H1 (cell line): ENCODE measurements around the gene AIPL1. TPM values are rescaled to one million over a fixed set of nuclear protein-coding genes. Genes with fewer than 3 reads are reported as not detected.
A peak's percentile ranks its signal among the peaks of the same experiment; 100 is the strongest.

Experiments
- BACH1 ChIP-seq: IDR thresholded peaks from 2 replicates; pipeline ENCODE4 v1.6.1; 2012; ENCODE audit warnings: low read length, improper control_type of control experiment
- EP300 ChIP-seq, 2 experiments: IDR thresholded peaks; 1 replicate in 1 of 2; 2 replicates in 1 of 2; pipeline ENCODE4 v1.6.1; 2011 to 2012; ENCODE audit warnings: low read depth in 2 of 2, low read length in 2 of 2, mild to moderate bottlenecking in 2 of 2, borderline replicate concordance in 1 of 2, inconsistent platforms in 1 of 2, moderate library complexity in 1 of 2
- GTF2F1 ChIP-seq: IDR thresholded peaks from 2 replicates; pipeline ENCODE4 v1.6.1; 2012; ENCODE audit warnings: low read depth, low read length, improper control_type of control experiment, borderline replicate concordance
- HDAC6 ChIP-seq: IDR thresholded peaks from one replicate; pipeline ENCODE4 v1.7.1; 2012; ENCODE audit warnings: low read depth, mild to moderate bottlenecking, inconsistent platforms, low read length, moderate library complexity
- JUN ChIP-seq: IDR thresholded peaks from 2 replicates; pipeline ENCODE4 v1.6.1; 2011; ENCODE audit warnings: low read depth, mild to moderate bottlenecking, improper control_type of control experiment, low read length
- KDM1A ChIP-seq: fragments of 200-600, 300-600 bp; sonication (generic); IDR thresholded peaks from 2 replicates; pipeline ENCODE4 v1.7.1; 2016; ENCODE audit warnings: mild to moderate bottlenecking, low read length, borderline replicate concordance
- KDM5A ChIP-seq: fragments of 200-600 bp; IDR thresholded peaks from 2 replicates; pipeline ENCODE4 v1.7.1; 2012; ENCODE audit warnings: mild to moderate bottlenecking, low read length, inconsistent platforms, mixed read lengths
- PHF8 ChIP-seq: fragments of 200-600 bp; sonication (generic); conservative IDR thresholded peaks from 2 replicates; pipeline ENCODE4 v1.7.1; 2012; ENCODE audit warnings: low read depth, mild to moderate bottlenecking, inconsistent platforms, low read length, moderate library complexity
- POLR2AphosphoS5 ChIP-seq: IDR thresholded peaks from 2 replicates; pipeline ENCODE4 v1.6.1; 2011; ENCODE audit warnings: low read depth, low read length
- RBBP5 ChIP-seq: IDR thresholded peaks from 2 replicates; pipeline ENCODE4 v1.7.1; 2012; ENCODE audit warnings: low read depth, mild to moderate bottlenecking, inconsistent platforms, low read length, moderate library complexity, borderline replicate concordance
- SP1 ChIP-seq: IDR thresholded peaks from 2 replicates; pipeline ENCODE4 v1.6.1; 2011; ENCODE audit warnings: low read depth, low read length
- SP4 ChIP-seq: IDR thresholded peaks from 2 replicates; pipeline ENCODE4 v1.6.1; 2012; ENCODE audit warnings: low read length, inconsistent platforms
- SRF ChIP-seq: IDR thresholded peaks from 2 replicates; pipeline ENCODE4 v1.6.1; 2011; ENCODE audit warnings: mild to moderate bottlenecking, low read depth, low read length, moderate library complexity
- TAF7 ChIP-seq: optimal IDR thresholded peaks from 2 replicates; pipeline ENCODE3; 2011; ENCODE audit warnings: low read depth, mild to moderate bottlenecking, inconsistent platforms, low read length, moderate library complexity, borderline replicate concordance
- TBP ChIP-seq: IDR thresholded peaks from 2 replicates; pipeline ENCODE4 v1.6.1; 2011; ENCODE audit warnings: low read depth, low read length, improper control_type of control experiment
- TCF12 ChIP-seq: IDR thresholded peaks from 2 replicates; pipeline ENCODE4 v1.6.1; 2011; ENCODE audit warnings: low read depth, mild to moderate bottlenecking, low read length
- TEAD4 ChIP-seq: IDR thresholded peaks from 2 replicates; pipeline ENCODE4 v1.6.1; 2012; ENCODE audit warnings: low read depth, low read length, inconsistent platforms, mixed read lengths
- USF2 ChIP-seq: IDR thresholded peaks from 2 replicates; pipeline ENCODE4 v1.6.1; 2011; ENCODE audit warnings: low read length, improper control_type of control experiment
- YY1 ChIP-seq: IDR thresholded peaks from 2 replicates; pipeline ENCODE4 v1.6.1; 2011; ENCODE audit warnings: low read depth, mild to moderate bottlenecking, low read length
- polyA plus RNA-seq, 7 experiments: library from polyadenylated mRNA; depleted of rRNA in 3 of 7; stranded (reverse) in 5 of 7; unstranded in 2 of 7; fragments of >200 nt in 5 of 7; fragments of 200-250 nt in 2 of 7; gene quantifications; 1 replicate in 5 of 7; 2 replicates in 1 of 7; 4 replicates in 1 of 7; pipeline versions ENCODE4 v1.2.1 to v1.2.3, GENCODE V29; 2011 to 2013; ENCODE audit warnings: missing spikeins in 2 of 7, mixed read lengths in 2 of 7
- total RNA-seq: library from RNA; stranded (reverse); fragmentation: NEBNext Ultra II Directional; extraction: Animal tissue kit (Norgen Biotek cat#: 25700); gene quantifications from 2 replicates; pipeline ENCODE4 v1.2.1, GENCODE V29; 2021
- TF ChIP-seq, protein P1 (sequence below): IDR thresholded peaks from 2 replicates; pipeline ENCODE4 v1.6.1; 2012; ENCODE audit warnings: low read length, inconsistent platforms
- TF ChIP-seq, protein P2 (sequence below): IDR thresholded peaks from 2 replicates; pipeline ENCODE4 v1.6.1; 2012; ENCODE audit warnings: inconsistent platforms

AIPL1 gene
- total and polyA plus RNA-seq, 2 of the 8 experiments (the other 6 are each of a cell fraction or from before 2014, with no cell fraction given): 0.56 to 0.71 TPM

DNA sequence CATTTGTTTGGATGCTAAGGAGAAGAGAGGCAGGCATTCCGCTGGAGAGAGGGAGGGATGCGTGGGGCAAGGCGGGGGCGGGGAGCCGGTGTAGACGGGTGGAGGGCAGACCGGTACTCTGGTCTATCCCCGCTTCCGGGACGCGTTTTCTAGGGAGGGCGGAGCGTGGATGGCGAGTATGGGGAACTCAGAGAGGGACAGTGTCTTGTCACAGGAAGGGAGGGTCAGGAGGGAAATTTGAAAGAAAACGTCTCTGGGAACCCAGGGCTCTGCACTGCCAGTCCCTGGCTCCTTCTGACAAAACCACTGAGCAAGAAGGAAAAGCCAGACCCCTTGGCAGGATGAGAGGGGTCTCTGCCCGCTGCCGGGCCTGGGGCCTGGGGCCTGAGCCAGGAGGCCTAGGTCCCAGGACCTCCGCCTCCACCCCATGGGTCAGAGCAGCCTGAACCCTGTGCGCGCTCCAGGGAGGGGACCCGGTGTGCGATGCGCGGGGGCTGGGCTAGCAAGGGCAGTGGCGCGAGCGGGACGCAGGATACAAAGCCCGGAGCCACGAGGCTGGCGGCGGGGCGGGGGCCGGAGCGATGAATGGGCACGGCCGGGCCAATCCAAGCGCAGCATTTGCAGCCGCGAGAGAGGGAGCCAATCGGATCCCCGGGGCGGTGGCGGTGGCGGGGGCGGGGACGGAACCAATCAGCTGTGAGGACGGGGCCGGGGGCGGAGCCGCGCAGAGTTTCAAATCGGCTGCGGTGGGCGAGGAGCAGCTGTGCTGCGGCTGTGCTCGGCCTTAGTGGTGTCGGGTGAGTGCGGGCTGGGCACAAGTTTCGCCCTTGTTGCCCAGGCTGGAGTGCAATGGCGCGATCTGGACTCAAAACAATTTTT lies 9.0 kb upstream of the AIPL1 start, which contains the start of gene PIMREG (continued):
- peak; percentile 60 for TF ChIP-seq PHF8
- TF ChIP-seq USF2: no peak
- TF ChIP-seq POLR2AphosphoS5: peak; percentile 94
- no peak for TF ChIP-seq KDM5A
- TF ChIP-seq YY1: 0 out of 2 replicates have a peak, but pooled peaks have one; percentile 11
- no peak for TF ChIP-seq JUN
- peak; percentile 18; the same call in 1 of the 2 replicates for TF ChIP-seq SP4
- TF ChIP-seq TCF12: no peak
- no peak; the same call in 1 of the 2 replicates for TF ChIP-seq BACH1
- TF ChIP-seq KDM1A: no peak
- TF ChIP-seq TBP: peak; percentile 69
- TF ChIP-seq HDAC6: no peak
- no peak; the same call in 1 of the 2 replicates for TF ChIP-seq TEAD4
- no peak for TF ChIP-seq RBBP5
- TF ChIP-seq SP1: no peak
- no peak for TF ChIP-seq GTF2F1
- TF ChIP-seq SRF: no peak
- peak; percentile 53 for TF ChIP-seq TAF7
- TF ChIP-seq EP300 (IDR thresholded peaks at IDR 0.05; ENCODE audit: borderline replicate concordance in 1 of 2, low read depth in 2 of 2, low read length in 2 of 2): no peak
- TF ChIP-seq, protein P1, sequence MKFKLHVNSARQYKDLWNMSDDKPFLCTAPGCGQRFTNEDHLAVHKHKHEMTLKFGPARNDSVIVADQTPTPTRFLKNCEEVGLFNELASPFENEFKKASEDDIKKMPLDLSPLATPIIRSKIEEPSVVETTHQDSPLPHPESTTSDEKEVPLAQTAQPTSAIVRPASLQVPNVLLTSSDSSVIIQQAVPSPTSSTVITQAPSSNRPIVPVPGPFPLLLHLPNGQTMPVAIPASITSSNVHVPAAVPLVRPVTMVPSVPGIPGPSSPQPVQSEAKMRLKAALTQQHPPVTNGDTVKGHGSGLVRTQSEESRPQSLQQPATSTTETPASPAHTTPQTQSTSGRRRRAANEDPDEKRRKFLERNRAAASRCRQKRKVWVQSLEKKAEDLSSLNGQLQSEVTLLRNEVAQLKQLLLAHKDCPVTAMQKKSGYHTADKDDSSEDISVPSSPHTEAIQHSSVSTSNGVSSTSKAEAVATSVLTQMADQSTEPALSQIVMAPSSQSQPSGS: no peak
- TF ChIP-seq, protein P2, sequence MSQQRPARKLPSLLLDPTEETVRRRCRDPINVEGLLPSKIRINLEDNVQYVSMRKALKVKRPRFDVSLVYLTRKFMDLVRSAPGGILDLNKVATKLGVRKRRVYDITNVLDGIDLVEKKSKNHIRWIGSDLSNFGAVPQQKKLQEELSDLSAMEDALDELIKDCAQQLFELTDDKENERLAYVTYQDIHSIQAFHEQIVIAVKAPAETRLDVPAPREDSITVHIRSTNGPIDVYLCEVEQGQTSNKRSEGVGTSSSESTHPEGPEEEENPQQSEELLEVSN: peak; percentile 92
